ENCODE data around the gene KAT6B. TPM values are rescaled to one million over a fixed set of nuclear protein-coding genes. Genes with fewer than 3 reads are reported as not detected.

Gene KAT6B
- total and polyA plus RNA-seq, 7 donors: 2.1 to 21.3 (median 16.9) TPM

- no peak overlapping the region for H3K27ac ChIP-seq
- ATAC-seq (no peak), DNase-seq (no peak)
- no peaks in the 10 kb centered on the region for H3K9me3 ChIP-seq
- TF ChIP-seq, protein P1, sequence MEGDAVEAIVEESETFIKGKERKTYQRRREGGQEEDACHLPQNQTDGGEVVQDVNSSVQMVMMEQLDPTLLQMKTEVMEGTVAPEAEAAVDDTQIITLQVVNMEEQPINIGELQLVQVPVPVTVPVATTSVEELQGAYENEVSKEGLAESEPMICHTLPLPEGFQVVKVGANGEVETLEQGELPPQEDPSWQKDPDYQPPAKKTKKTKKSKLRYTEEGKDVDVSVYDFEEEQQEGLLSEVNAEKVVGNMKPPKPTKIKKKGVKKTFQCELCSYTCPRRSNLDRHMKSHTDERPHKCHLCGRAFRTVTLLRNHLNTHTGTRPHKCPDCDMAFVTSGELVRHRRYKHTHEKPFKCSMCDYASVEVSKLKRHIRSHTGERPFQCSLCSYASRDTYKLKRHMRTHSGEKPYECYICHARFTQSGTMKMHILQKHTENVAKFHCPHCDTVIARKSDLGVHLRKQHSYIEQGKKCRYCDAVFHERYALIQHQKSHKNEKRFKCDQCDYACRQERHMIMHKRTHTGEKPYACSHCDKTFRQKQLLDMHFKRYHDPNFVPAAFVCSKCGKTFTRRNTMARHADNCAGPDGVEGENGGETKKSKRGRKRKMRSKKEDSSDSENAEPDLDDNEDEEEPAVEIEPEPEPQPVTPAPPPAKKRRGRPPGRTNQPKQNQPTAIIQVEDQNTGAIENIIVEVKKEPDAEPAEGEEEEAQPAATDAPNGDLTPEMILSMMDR (IDR thresholded peaks at IDR 0.05): no peak
- H3K4me3 ChIP-seq: no peak overlapping the region
- H3K36me3 ChIP-seq (ENCODE audit: insufficient read depth in 1 of 2, low read depth in 1 of 2): no peaks in the 10 kb centered on the region
- 82 to 97% (median 84%) methylated on average over 2 of the region's 2 CpGs for WGBS, 3 donors
- H3K27me3 ChIP-seq (ENCODE audit: insufficient read depth in 3 of 3, low read length in 2 of 3): no peaks in the 10 kb centered on the region
- peaks cover 63% of the 10 kb centered on the region for H3K4me1 ChIP-seq
- intact Hi-C loops (cut with DNase I): loop anchor here in 1 of 2 donors (10.0 kb wide), 1 partner anchor 176 kb away; a partner anchor contains a TSS
Measured at GRCh38 chr10:74928742-74929191, 102.4 kb downstream of the KAT6B start.

- H3K4me1 ChIP-seq: peaks cover 58% of the 10 kb centered on the region
- intact Hi-C loops (cut with DNase I): loop anchor here in 1 of 2 donors (10.0 kb wide), 1 partner anchor 176 kb away; a partner anchor contains a TSS
- WGBS, 3 donors: 70 to 82% (median 76%) methylated on average over 5 of the region's 5 CpGs
Measured at GRCh38 chr10:74929197-74929596, 102.8 kb downstream of the KAT6B start.

DNA sequence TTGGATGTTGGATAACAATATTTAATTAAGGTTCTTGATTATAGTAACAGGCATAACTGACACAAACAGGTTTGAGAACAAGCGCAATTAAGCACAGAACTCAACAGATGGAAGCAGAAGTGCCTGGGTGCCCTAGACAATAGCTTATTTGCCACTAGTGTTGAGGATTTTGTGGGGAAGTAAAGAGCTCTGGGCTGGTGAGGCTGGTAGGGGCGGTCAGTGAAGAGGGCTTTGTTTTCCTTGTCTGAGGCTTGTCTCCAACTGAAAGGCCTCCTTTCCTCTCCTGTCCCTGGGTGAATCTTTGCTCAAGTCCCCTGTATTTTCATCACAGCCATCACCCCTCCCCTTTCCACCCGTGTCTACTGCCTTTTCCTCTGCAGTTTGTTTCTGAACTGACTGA lies 104.6 kb downstream of the KAT6B start:
- TF ChIP-seq, protein P1 (IDR thresholded peaks at IDR 0.05): no peak
- no peaks in the 10 kb centered on the region for H3K36me3 ChIP-seq (ENCODE audit: insufficient read depth in 1 of 2, low read depth in 1 of 2)
- WGBS, 3 donors: 82 to 84% (median 82%) methylated on average over 3 of the region's 3 CpGs
- no peak for DNase-seq
- intact Hi-C loops (cut with DNase I): no loop called here
- peaks cover 49% of the 10 kb centered on the region for H3K4me1 ChIP-seq
- no peak for ATAC-seq
- H3K27ac ChIP-seq: no peak overlapping the region
- H3K4me3 ChIP-seq: no peak overlapping the region
- H3K9me3 ChIP-seq: no peaks in the 10 kb centered on the region
- H3K27me3 ChIP-seq (ENCODE audit: insufficient read depth in 3 of 3, low read length in 2 of 3): no peaks in the 10 kb centered on the region

More at GRCh38 chr10:74929197-74929596, 102.8 kb downstream of the KAT6B start:
- no peak for ATAC-seq
- no peak overlapping the region for H3K4me3 ChIP-seq
- no peak for DNase-seq
- H3K9me3 ChIP-seq: no peaks in the 10 kb centered on the region
- TF ChIP-seq, protein P1 (IDR thresholded peaks at IDR 0.05): no peak
- H3K27ac ChIP-seq: no peak overlapping the region
- H3K27me3 ChIP-seq (ENCODE audit: insufficient read depth in 3 of 3, low read length in 2 of 3): no peaks in the 10 kb centered on the region
- no peaks in the 10 kb centered on the region for H3K36me3 ChIP-seq (ENCODE audit: insufficient read depth in 1 of 2, low read depth in 1 of 2)

- H3K9me3 ChIP-seq: no peaks in the 10 kb centered on the region
- H3K27ac ChIP-seq: no peak overlapping the region
- no peaks in the 10 kb centered on the region for H3K27me3 ChIP-seq (ENCODE audit: insufficient read depth in 3 of 3, low read length in 2 of 3)
- H3K4me3 ChIP-seq: no peak overlapping the region
- intact Hi-C loops (cut with DNase I): no loop called here
- TF ChIP-seq, protein P1 (IDR thresholded peaks at IDR 0.05): no peak
- WGBS, 3 donors: 54 to 66% (median 56%) methylated on average over 3 of the region's 3 CpGs
- ATAC-seq: peak in 3 of 4 donors; percentile 57 to 88 (median 81)
- peak; percentile 64 to 89 for DNase-seq
- no peaks in the 10 kb centered on the region for H3K36me3 ChIP-seq (ENCODE audit: insufficient read depth in 1 of 2, low read depth in 1 of 2)
- H3K4me1 ChIP-seq: peaks cover 49% of the 10 kb centered on the region
Measured at GRCh38 chr10:74932648-74933047, 106.2 kb downstream of the KAT6B start.
